ENCODE measurements around the gene WDR7. TPM values are rescaled to one million over a fixed set of nuclear protein-coding genes. Genes with fewer than 3 reads are reported as not detected.

WDR7 gene
- total RNA-seq, 2 experiments from 2014 or later, result 35.9 to 43.3 TPM

DNA sequence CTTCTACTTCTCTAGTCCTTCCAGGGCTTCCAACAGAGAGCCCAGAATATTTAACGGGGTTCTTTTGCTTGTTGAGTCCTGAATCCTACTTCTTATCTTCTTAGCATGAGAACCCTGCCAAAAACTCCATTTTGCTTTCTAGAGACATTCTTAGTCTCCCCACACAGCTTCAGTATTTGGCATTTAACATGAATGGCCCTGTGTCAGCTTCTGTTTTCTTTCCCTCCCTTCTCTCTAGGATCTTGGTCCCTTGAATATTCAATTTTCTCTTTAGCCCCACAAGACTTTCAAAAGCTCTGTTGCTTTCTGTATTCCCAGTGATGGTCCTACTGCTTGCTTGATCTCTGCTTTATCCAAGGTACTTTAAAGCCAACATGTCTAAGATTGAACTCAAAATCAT is 89.5 kb downstream of the WDR7 start:
- Mint-ChIP-seq H3K27me3 (no peaks in the 10 kb centered on the region), H3K9me3 (ENCODE audit: low read depth) (no peaks in the 10 kb centered on the region), H3K4me1 (no peaks in the 10 kb centered on the region), H3K27ac (no peak overlapping the region), H3K36me3 (peaks cover 4% of the 10 kb centered on the region), H3K4me3 (no peak overlapping the region)
- CTCF ChIA-PET, result no interaction called here
- no peak for ATAC-seq
- no peak for DNase-seq

DNA sequence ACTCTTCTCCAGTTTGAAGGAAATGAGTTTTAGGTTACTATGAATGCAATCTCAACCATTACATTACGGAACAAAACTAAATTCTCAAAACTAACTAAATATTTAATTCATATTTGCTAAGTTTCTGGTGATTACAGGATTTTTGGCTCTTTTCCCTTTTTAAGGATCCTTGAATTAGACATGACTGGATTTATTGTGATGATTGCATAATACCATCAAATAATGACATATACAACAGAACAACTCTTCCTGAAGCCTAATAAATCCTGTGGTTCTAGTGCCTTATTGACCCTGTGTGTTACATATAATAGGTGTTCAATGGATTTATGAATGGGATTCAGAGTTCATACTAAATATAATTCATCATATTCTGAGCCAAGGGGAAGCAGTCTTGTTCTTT is 90.5 kb downstream of the WDR7 start:
- Mint-ChIP-seq H3K36me3 (peaks cover 4% of the 10 kb centered on the region), H3K4me1 (peaks cover 6% of the 10 kb centered on the region), H3K4me3 (no peak overlapping the region), H3K27me3 (no peaks in the 10 kb centered on the region), H3K9me3 (ENCODE audit: low read depth) (no peaks in the 10 kb centered on the region), H3K27ac (no peak overlapping the region)
- CTCF ChIA-PET, result no interaction called here
- DNase-seq (no peak), ATAC-seq (no peak)

DNA sequence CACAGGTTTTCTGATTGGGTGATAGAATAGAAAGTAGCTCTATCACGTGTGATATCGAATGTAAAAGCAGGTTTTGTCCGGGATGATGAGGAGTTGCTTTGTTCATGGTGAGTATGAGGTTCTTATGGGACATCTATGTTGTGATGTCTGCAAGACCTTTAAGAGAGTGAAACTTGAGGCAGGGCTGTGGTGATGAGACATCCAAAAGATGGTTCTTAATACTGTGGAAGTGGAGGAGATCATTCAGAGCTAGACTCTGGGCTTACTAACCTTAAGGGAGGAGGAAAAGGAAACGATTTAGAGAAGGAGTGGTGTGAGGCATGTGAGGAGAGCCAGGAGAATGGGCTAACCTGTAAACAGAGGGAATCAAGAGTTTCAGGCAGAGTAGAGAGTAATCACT is 92.0 kb downstream of the WDR7 start:
- DNase-seq (no peak), ATAC-seq (no peak)
- CTCF ChIA-PET, result interaction anchor here (1.0 to 1.6 kb wide), 2 partner anchors 39 to 40 kb away, joined by 3 to 4 read pairs; no protein-coding TSS in a partner anchor
- no peaks in the 10 kb centered on the region for H3K9me3 Mint-ChIP-seq (ENCODE audit: low read depth)
- H3K4me1 Mint-ChIP-seq, result peaks cover 20% of the 10 kb centered on the region
- H3K36me3 Mint-ChIP-seq, result peaks cover 7% of the 10 kb centered on the region
- no peaks in the 10 kb centered on the region for H3K27me3 Mint-ChIP-seq
- no peak overlapping the region for H3K4me3 Mint-ChIP-seq
- no peak overlapping the region for H3K27ac Mint-ChIP-seq

DNA sequence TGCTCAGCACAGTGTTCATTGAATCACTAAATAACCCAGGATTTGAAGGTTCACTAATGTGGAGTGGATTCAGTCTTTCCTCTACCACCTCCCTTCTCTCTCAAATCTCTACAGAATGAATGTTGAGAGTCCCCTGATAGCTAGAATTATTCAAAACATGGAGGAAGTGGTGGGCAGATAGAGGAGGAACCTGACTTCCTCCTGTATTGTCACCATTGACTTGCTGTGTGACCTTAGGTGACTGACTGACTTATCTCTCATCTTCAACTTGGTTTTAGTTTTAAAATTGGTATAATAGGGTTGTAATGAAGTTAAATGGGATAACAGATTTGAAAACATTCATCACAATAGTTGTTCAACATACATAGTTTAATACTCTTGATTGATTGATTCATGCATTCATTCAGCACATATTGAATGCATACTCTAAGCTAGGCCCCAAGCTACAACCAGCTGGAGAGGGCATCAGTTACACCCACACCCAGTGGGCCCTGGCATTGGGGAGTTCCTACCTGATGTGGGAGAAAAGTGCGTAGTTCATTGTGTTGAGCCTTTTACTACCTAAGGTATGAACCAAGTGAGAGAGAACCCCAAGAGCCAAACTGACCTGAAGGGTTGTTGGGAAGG is 96.0 kb downstream of the WDR7 start:
- ATAC-seq, result peak; percentile 78
- no peaks in the 10 kb centered on the region for H3K9me3 Mint-ChIP-seq (ENCODE audit: low read depth)
- peaks cover 20% of the 10 kb centered on the region for H3K4me1 Mint-ChIP-seq
- peaks cover 2% of the 10 kb centered on the region for H3K36me3 Mint-ChIP-seq
- H3K27ac Mint-ChIP-seq, result peak overlapping the region; percentile 34
- DNase-seq, result no peak
- H3K27me3 Mint-ChIP-seq, result no peaks in the 10 kb centered on the region
- CTCF ChIA-PET, result interaction anchor here (1.0 to 1.1 kb wide), 3 partner anchors 10 to 815 kb away, joined by 3 read pairs; no protein-coding TSS in a partner anchor
- H3K4me3 Mint-ChIP-seq, result no peak overlapping the region

DNA sequence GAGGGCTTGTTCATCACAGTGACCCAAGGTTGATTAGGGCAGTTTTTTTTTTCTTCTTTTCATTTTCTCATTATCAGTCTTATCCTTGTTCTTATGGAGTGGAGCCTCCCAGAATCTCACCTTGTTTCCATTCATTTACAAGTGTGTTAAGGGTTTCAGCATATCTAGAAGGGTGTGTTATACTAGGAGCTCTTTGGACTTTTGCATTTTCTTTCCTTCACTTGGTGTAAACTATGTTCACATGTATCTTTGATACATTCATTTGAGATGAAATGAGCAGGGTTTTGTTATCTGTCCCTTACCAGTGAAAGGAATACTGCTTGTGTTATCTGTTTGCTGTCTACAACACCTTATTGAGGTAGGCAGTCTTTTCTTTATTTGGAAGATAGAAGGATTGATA is 96.7 kb downstream of the WDR7 start:
- Mint-ChIP-seq H3K36me3 (peaks cover 2% of the 10 kb centered on the region), H3K9me3 (ENCODE audit: low read depth) (no peaks in the 10 kb centered on the region), H3K4me1 (peaks cover 20% of the 10 kb centered on the region), H3K27me3 (no peaks in the 10 kb centered on the region), H3K4me3 (no peak overlapping the region), H3K27ac (no peak overlapping the region)
- ATAC-seq (no peak), DNase-seq (no peak)
- CTCF ChIA-PET, result interaction anchor here (0.8 to 1.1 kb wide), 2 partner anchors 17 to 814 kb away, joined by 3 read pairs; no protein-coding TSS in a partner anchor

DNA sequence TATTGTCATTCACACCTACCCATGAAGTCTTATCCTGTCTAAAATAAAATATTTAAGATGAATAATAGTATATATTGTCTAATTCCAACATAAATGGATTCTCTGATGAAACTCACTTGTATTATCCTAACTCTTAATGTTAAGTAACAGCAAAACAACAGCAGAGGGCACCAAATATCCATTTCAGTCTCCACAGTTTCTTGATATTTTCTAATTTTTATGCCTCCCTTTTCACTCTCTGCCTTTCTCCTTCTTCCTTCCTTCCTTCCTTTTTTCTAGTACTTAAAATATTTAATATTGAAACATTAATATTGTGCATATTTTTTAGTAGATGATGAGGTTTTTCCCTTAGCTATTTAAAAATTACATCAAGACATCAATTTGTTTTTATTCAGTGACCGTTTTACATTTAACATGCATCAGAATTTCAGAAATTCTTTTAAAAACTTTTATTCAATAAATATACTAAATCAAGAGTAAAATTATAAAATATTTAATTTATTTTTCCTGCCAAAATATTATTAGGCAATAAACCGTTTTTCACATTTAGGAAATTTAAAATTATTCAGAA is 97.6 kb downstream of the WDR7 start:
- Mint-ChIP-seq H3K4me1 (peaks cover 20% of the 10 kb centered on the region), H3K27ac (no peak overlapping the region), H3K27me3 (no peaks in the 10 kb centered on the region), H3K36me3 (peaks cover 2% of the 10 kb centered on the region), H3K9me3 (ENCODE audit: low read depth) (no peaks in the 10 kb centered on the region), H3K4me3 (no peak overlapping the region)
- CTCF ChIA-PET, result no interaction called here
- DNase-seq, result no peak
- no peak for ATAC-seq

DNA sequence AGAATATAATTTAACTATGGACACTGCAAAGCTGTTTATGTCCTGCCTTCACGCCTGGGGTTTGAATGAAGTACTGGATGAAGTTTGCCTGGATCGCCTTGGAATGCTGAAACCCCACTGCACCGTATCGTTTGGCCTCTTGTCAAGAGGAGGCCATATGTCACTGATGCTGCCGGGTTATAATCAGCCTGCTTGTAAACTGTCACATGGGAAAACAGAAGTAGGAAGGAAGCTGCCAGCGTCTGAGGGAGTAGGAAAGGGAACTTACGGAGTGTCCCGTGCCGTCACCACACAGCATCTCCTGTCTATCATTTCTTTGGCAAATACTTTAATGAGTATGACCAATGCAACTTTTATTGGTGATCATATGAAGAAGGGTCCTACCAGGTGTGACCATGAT is 105.8 kb downstream of the WDR7 start:
- H3K36me3 Mint-ChIP-seq, result peaks cover 2% of the 10 kb centered on the region
- H3K4me1 Mint-ChIP-seq, result no peaks in the 10 kb centered on the region
- H3K4me3 Mint-ChIP-seq, result no peak overlapping the region
- no peaks in the 10 kb centered on the region for H3K9me3 Mint-ChIP-seq (ENCODE audit: low read depth)
- no peak overlapping the region for H3K27ac Mint-ChIP-seq
- DNase-seq (no peak), ATAC-seq (no peak)
- CTCF ChIA-PET, result no interaction called here
- no peaks in the 10 kb centered on the region for H3K27me3 Mint-ChIP-seq

DNA sequence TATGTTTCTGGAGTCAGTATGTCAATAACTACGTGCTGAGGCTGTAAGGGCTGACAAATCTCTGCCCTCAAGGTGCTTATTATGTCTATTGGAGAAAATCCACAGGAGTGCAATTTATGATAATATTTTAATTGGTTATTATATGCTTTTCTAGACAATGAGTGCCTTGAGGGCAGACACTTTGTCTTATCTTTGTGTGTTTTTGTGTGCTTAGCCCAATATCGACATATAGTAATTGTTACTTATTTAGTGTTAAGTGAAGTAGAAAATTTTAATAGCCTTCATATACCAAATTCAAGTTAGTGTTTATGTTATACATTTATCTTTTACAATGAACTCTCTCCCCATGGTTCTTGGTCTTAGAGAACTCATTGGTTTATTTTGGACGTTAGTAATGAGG is 118.9 kb downstream of the WDR7 start:
- no peak overlapping the region for H3K4me3 Mint-ChIP-seq
- H3K27me3 Mint-ChIP-seq, result no peaks in the 10 kb centered on the region
- no peaks in the 10 kb centered on the region for H3K9me3 Mint-ChIP-seq (ENCODE audit: low read depth)
- DNase-seq (no peak), ATAC-seq (no peak)
- H3K4me1 Mint-ChIP-seq, result no peaks in the 10 kb centered on the region
- no peak overlapping the region for H3K27ac Mint-ChIP-seq
- H3K36me3 Mint-ChIP-seq, result peaks cover 10% of the 10 kb centered on the region
- CTCF ChIA-PET, result no interaction called here

DNA sequence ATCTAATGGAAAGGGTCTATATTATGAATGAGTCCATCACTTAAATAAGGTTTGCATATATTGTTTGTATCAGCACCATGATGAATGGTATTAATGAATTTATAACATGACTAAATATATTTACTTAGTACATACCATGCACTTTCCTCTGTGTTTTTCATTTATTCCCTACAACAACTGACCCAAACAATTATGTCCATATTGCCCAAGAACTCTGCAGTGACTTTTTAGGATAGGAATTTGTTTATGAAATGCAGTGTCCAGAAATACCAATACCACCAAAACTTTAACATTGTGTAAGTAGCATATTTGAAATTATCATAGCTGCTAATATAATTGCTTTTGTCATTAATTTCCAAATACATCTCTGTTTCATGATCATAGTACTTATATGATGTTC is 119.7 kb downstream of the WDR7 start:
- Mint-ChIP-seq H3K36me3 (peaks cover 10% of the 10 kb centered on the region), H3K27ac (no peak overlapping the region), H3K27me3 (no peaks in the 10 kb centered on the region), H3K9me3 (ENCODE audit: low read depth) (no peaks in the 10 kb centered on the region), H3K4me1 (no peaks in the 10 kb centered on the region), H3K4me3 (no peak overlapping the region)
- CTCF ChIA-PET, result no interaction called here
- DNase-seq (no peak), ATAC-seq (no peak)

DNA sequence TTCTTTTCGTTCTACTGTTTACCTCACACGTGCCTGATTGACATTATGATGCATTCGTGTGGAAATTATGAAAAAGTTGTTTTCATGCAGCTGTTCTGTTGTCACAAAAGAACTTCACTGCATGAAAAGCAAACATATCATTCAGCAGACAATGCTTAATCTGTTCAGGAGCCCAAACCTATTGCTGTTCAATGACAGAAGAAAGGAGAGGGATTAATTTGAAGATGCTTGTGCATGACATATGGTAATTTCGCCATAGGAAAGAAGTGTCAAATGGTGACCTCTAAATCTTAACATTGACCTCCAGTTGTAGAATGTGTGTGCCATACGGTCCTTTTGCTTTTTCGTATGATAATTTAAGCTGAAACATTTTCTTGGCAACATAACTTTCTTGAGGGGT is 124.5 kb downstream of the WDR7 start:
- Mint-ChIP-seq H3K27me3 (no peaks in the 10 kb centered on the region), H3K9me3 (ENCODE audit: low read depth) (no peaks in the 10 kb centered on the region), H3K4me3 (no peak overlapping the region), H3K4me1 (no peaks in the 10 kb centered on the region), H3K27ac (no peak overlapping the region), H3K36me3 (peaks cover 10% of the 10 kb centered on the region)
- ATAC-seq, result no peak
- DNase-seq, result no peak
- CTCF ChIA-PET, result no interaction called here

DNA sequence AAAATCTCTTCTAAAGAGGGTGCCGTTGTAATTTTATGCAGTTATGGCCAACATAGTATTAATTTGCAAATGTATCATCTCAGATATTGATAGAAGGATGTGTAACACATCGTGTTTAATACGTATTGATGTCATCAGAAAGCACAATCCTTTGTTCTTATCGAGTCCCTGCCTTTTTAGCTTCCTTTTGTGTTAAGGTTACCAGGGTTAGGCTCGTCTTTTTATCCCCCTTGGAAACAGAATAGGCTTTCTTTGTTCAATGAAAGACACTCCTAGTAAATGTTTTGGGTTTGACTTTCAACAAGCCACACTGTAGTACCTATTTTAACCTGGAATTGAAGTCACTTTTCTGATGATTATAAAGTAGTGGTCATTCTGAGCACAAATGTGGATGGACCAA is 136.2 kb downstream of the WDR7 start:
- DNase-seq (no peak), ATAC-seq (no peak)
- Mint-ChIP-seq H3K27me3 (no peaks in the 10 kb centered on the region), H3K27ac (no peak overlapping the region), H3K36me3 (peaks cover 2% of the 10 kb centered on the region), H3K9me3 (ENCODE audit: low read depth) (no peaks in the 10 kb centered on the region), H3K4me3 (no peak overlapping the region), H3K4me1 (no peaks in the 10 kb centered on the region)
- CTCF ChIA-PET, result no interaction called here

DNA sequence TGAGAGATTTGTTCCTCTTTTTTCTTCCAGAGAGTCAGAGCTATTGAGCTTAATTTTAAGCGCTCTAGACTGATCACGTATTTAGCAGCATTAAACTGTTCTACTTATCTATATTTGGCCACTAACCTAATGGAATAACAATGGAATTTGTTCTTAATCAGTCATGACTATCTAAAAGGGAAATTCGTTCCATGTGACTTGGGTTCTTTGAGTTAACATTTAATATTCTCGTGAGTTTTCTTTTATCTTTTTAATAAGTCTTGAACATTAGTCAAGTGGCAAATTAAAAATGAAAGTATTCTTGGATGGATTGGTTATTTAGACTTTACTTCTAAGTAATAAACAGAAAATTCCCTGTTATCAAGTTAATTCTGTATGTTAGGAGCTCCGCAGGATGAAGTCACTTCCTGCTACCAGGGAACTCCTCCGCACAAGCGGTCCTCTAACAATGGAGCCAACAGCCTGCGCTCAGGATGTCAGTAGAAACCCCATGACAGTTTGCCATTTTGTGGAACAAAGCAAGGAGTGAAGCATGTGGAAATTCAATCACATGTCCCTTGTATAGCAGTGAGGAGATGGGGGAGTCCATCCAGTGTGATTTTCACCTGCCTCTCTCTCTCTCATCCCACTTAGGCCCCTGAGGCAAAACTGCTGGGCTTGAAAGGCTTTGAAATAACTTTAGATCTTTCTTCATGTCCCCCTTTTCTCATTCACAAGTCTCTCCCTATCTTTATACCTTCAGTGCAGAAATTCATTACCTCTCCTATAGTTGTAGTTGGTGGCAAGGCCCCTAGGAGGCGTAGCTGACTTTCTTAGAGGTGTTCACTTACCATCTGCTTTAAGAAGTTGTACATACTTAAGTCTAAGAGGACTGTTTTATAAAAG is 138.1 kb downstream of the WDR7 start:
- no peak for ATAC-seq

DNA sequence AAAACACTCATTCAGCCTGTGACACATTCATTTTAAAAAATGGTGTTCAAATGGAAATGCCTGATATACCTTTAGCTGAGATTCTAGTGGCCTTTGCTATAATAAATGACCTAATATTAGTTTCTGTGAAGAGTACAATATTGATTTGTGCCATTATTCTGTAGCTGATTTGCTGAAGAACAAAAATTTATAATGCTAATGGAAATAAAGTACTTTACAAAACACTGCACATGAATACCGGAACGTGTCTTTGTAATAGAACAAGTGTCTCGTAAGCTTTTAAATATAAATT is 138.7 kb downstream of the WDR7 start:
- Mint-ChIP-seq H3K9me3 (ENCODE audit: low read depth) (no peaks in the 10 kb centered on the region), H3K27ac (no peak overlapping the region), H3K36me3 (peaks cover 4% of the 10 kb centered on the region), H3K4me3 (no peak overlapping the region), H3K4me1 (no peaks in the 10 kb centered on the region), H3K27me3 (no peaks in the 10 kb centered on the region)
- no peak for DNase-seq
- ATAC-seq, result no peak
- CTCF ChIA-PET, result interaction anchor here (0.6 to 1.4 kb wide), 2 partner anchors 381 to 772 kb away, joined by 3 read pairs; no protein-coding TSS in a partner anchor

More for the DNA sequence above, 138.1 kb downstream of the WDR7 start:
- Mint-ChIP-seq H3K4me1 (no peaks in the 10 kb centered on the region), H3K27me3 (no peaks in the 10 kb centered on the region), H3K27ac (no peak overlapping the region), H3K36me3 (peaks cover 4% of the 10 kb centered on the region), H3K9me3 (ENCODE audit: low read depth) (no peaks in the 10 kb centered on the region), H3K4me3 (no peak overlapping the region)
- no peak for DNase-seq
- CTCF ChIA-PET, result interaction anchor here (0.6 to 1.4 kb wide), 3 partner anchors 17 to 773 kb away, joined by 3 to 4 read pairs (median 3); no protein-coding TSS in a partner anchor

DNA sequence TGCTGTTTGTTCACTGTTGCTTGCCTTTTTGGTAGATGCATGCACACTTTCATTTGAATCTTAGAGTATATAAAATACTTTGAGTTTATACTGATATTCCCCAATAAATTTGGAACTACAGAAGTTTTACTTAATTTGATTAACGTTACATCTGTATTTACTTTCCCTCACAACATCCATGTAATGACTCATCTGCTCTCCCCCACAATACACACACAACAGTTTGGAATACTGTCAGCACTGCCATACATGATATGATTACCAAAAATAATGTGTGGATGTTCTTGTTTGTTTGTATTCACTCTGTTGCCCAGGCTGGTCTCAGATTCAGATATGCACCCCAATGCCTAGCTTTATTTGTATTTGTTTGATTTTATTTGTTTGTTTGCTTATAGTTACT is 144.2 kb downstream of the WDR7 start:
- H3K4me1 Mint-ChIP-seq, result no peaks in the 10 kb centered on the region
- no peaks in the 10 kb centered on the region for H3K9me3 Mint-ChIP-seq (ENCODE audit: low read depth)
- H3K4me3 Mint-ChIP-seq, result no peak overlapping the region
- CTCF ChIA-PET, result no interaction called here
- no peaks in the 10 kb centered on the region for H3K27me3 Mint-ChIP-seq
- no peak for ATAC-seq
- peaks cover 2% of the 10 kb centered on the region for H3K36me3 Mint-ChIP-seq
- no peak overlapping the region for H3K27ac Mint-ChIP-seq
- DNase-seq, result no peak
